ENCODE data around the gene HELLS. TPM values are rescaled to one million over a fixed set of nuclear protein-coding genes. Genes with fewer than 3 reads are reported as not detected.
"Not testable (repeated sequence)": the region's sequence is repeated elsewhere in the genome, so short reads cannot be mapped to it uniquely, and the experiment has no call there.

Gene HELLS
- total RNA-seq, 5 donors from 2014 or later (not counting 1 experiment from before 2014, with no cell fraction given), result 8.3 to 21.4 (median 13.0) TPM

DNA sequence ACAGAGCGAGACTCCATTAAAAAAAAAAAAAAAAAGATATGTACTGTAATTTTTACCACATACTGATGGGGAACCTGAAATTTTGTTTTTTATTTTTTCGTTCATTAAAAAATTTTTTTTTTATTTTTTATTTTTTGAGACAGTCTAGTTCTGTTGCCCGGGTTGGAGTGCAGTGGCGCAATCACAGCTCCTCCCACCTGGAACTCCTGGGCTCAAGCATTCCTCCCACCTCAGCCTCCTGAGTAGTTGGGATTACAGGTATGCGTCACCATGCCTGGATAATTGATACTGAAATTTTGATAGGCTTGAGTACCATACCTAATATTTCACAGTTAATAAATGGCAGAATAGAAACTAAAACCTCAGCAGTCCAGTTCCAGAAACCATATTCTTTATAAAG, 20.9 kb upstream of the HELLS start:
- Mint-ChIP-seq H3K27me3 (peaks cover 10 to 11% of the 10 kb centered on the region in 2 donors), H3K4me3 (no peak overlapping the region), H3K9me3 (no peaks in the 10 kb centered on the region), H3K27ac (no peak overlapping the region), H3K36me3 (no peaks in the 10 kb centered on the region), H3K4me1 (no peaks in the 10 kb centered on the region)
- Histone ChIP-seq H3K4me3 (ENCODE audit: control insufficient read depth in 1 of 2, extremely low read depth in 1 of 2, low read length in 1 of 2) (no peak overlapping the region), H3K4me1 (ENCODE audit: control insufficient read depth in 1 of 2, extremely low read depth in 1 of 2, insufficient read depth in 2 of 2, low read length in 2 of 2) (no peaks in the 10 kb centered on the region), H3K27ac (ENCODE audit: low read length) (no peak overlapping the region), H3K9me3 (no peaks in the 10 kb centered on the region), H3K27me3 (replicated peaks in 1 of 2; ENCODE audit: control insufficient read depth in 2 of 2, extremely low read depth in 1 of 2, insufficient read depth in 2 of 2, low read length in 1 of 2) (peaks cover 0 to 7% of the 10 kb centered on the region in 2 experiments), H3K36me3 (ENCODE audit: control insufficient read depth in 2 of 2, extremely low read depth in 1 of 2, insufficient read depth in 1 of 2, low read length in 1 of 2) (no peaks in the 10 kb centered on the region)
- ChIA-PET CTCF (no interaction called here), POLR2A (interaction anchor here in 1 of 2 donors (0.7 kb wide), 1 partner anchor 854 kb away, joined by 6 read pairs; no protein-coding TSS in a partner anchor)
- WGBS (ENCODE audit: insufficient coverage), result no CpG with 5 or more reads among the region's 5 CpGs
- ATAC-seq (replicated peaks in 1 of 4) (no peak), DNase-seq (no peak)

- POLR2A ChIA-PET; H3K4me1 ChIP-seq (ENCODE audit: control insufficient read depth in 1 of 2, extremely low read depth in 1 of 2, insufficient read depth in 2 of 2, low read length in 2 of 2); H3K4me3 Mint-ChIP-seq; H3K4me1 Mint-ChIP-seq; H3K4me3 ChIP-seq (ENCODE audit: control insufficient read depth in 1 of 2, extremely low read depth in 1 of 2, low read length in 1 of 2); ATAC-seq (replicated peaks in 1 of 4); H3K9me3 Mint-ChIP-seq; DNase-seq; H3K27me3 ChIP-seq (replicated peaks in 1 of 2; ENCODE audit: control insufficient read depth in 2 of 2, extremely low read depth in 1 of 2, insufficient read depth in 2 of 2, low read length in 1 of 2); H3K9me3 ChIP-seq; CTCF ChIA-PET; H3K36me3 ChIP-seq (ENCODE audit: control insufficient read depth in 2 of 2, extremely low read depth in 1 of 2, insufficient read depth in 1 of 2, low read length in 1 of 2); H3K36me3 Mint-ChIP-seq; H3K27ac Mint-ChIP-seq; H3K27ac ChIP-seq (ENCODE audit: low read length): not testable (repeated sequence)
- peaks cover 4 to 17% of the 10 kb centered on the region in 2 donors for H3K27me3 Mint-ChIP-seq
Measured at GRCh38 chr10:94531550-94531949, 14.0 kb upstream of the HELLS start.

DNA sequence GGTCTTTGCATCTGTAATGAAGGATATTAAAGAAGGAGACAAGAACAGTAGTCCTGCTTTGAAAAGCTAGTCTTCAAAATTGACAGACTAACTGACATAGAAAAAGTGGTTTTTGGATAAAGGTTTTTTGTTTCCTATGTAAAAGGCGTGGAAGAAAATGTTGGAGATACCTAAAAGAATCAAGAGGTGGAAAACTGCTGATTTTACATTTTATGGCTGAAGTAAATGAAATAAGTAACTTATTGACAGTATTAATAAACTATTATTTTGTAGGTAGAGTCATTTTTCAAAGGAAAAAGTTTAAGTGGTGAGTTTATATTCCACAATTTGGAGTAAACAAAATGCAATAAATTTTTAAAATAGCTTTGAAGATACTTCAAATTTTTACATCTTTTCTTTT, 12.6 kb upstream of the HELLS start:
- Mint-ChIP-seq H3K4me1 (no peaks in the 10 kb centered on the region), H3K27me3 (peaks cover 4 to 17% of the 10 kb centered on the region in 2 donors), H3K9me3 (no peaks in the 10 kb centered on the region), H3K27ac (no peak overlapping the region), H3K36me3 (no peaks in the 10 kb centered on the region), H3K4me3 (no peak overlapping the region)
- Histone ChIP-seq H3K36me3 (ENCODE audit: control insufficient read depth in 2 of 2, extremely low read depth in 1 of 2, insufficient read depth in 1 of 2, low read length in 1 of 2) (no peaks in the 10 kb centered on the region), H3K27me3 (replicated peaks in 1 of 2; ENCODE audit: control insufficient read depth in 2 of 2, extremely low read depth in 1 of 2, insufficient read depth in 2 of 2, low read length in 1 of 2) (peaks cover 0 to 11% of the 10 kb centered on the region in 2 experiments), H3K4me1 (ENCODE audit: control insufficient read depth in 1 of 2, extremely low read depth in 1 of 2, insufficient read depth in 2 of 2, low read length in 2 of 2) (no peaks in the 10 kb centered on the region), H3K9me3 (no peaks in the 10 kb centered on the region), H3K27ac (ENCODE audit: low read length) (no peak overlapping the region), H3K4me3 (ENCODE audit: control insufficient read depth in 1 of 2, extremely low read depth in 1 of 2, low read length in 1 of 2) (no peak overlapping the region)
- CTCF ChIA-PET, result no interaction called here
- no CpG with 5 or more reads among the region's 1 CpG for WGBS (ENCODE audit: insufficient coverage)
- ATAC-seq (replicated peaks in 1 of 4) (no peak), DNase-seq (no peak)
- POLR2A ChIA-PET, result no interaction called here

GRCh38 chr10:94542282-94542681, 3.3 kb upstream of the HELLS start:
- H3K4me1 ChIP-seq (ENCODE audit: control insufficient read depth in 1 of 2, extremely low read depth in 1 of 2, insufficient read depth in 2 of 2, low read length in 2 of 2), result peaks cover 11% of the 10 kb centered on the region in 2 experiments
- H3K36me3 Mint-ChIP-seq; ATAC-seq (replicated peaks in 1 of 4); DNase-seq; H3K27me3 ChIP-seq (replicated peaks in 1 of 2; ENCODE audit: control insufficient read depth in 2 of 2, extremely low read depth in 1 of 2, insufficient read depth in 2 of 2, low read length in 1 of 2); H3K27ac Mint-ChIP-seq; H3K4me3 ChIP-seq (ENCODE audit: control insufficient read depth in 1 of 2, extremely low read depth in 1 of 2, low read length in 1 of 2); H3K36me3 ChIP-seq (ENCODE audit: control insufficient read depth in 2 of 2, extremely low read depth in 1 of 2, insufficient read depth in 1 of 2, low read length in 1 of 2); POLR2A ChIA-PET; CTCF ChIA-PET; H3K9me3 ChIP-seq; H3K4me3 Mint-ChIP-seq; H3K27me3 Mint-ChIP-seq; H3K27ac ChIP-seq (ENCODE audit: low read length); H3K9me3 Mint-ChIP-seq: not testable (repeated sequence)
- H3K4me1 Mint-ChIP-seq, result peaks cover 21 to 24% (median 22%) of the 10 kb centered on the region in 3 donors
- 100% methylated on average over 1 of the region's 2 CpGs for WGBS (ENCODE audit: insufficient coverage)

GRCh38 chr10:94546049-94546900, 687 bp downstream of the HELLS start:
- Histone ChIP-seq H3K9me3 (no peaks in the 10 kb centered on the region), H3K36me3 (ENCODE audit: control insufficient read depth in 2 of 2, extremely low read depth in 1 of 2, insufficient read depth in 1 of 2, low read length in 1 of 2) (no peaks in the 10 kb centered on the region), H3K4me1 (ENCODE audit: control insufficient read depth in 1 of 2, extremely low read depth in 1 of 2, insufficient read depth in 2 of 2, low read length in 2 of 2) (peaks cover 11% of the 10 kb centered on the region in 2 experiments), H3K4me3 (ENCODE audit: control insufficient read depth in 1 of 2, extremely low read depth in 1 of 2, low read length in 1 of 2) (peak overlapping the region; percentile 73 to 99), H3K27ac (ENCODE audit: low read length) (no peak overlapping the region), H3K27me3 (replicated peaks in 1 of 2; ENCODE audit: control insufficient read depth in 2 of 2, extremely low read depth in 1 of 2, insufficient read depth in 2 of 2, low read length in 1 of 2) (no peaks in the 10 kb centered on the region)
- peak overlapping the region; percentile 90 to 98 (median 96) for H3K4me3 Mint-ChIP-seq
- CTCF ChIA-PET, result interaction anchor here in 1 of 2 donors (0.6 kb wide), 1 partner anchor 185 kb away, joined by 3 read pairs; no protein-coding TSS in a partner anchor
- POLR2A ChIA-PET, result interaction anchor here in 1 of 2 donors (0.6 kb wide), 2 partner anchors 10 to 1050 kb away, joined by 3 read pairs; partner anchors contain the start of gene CEP55
- DNase-seq, result peak in 4 of 35 experiments; percentile 1 to 20 (median 2)
- peaks cover 0 to 3% of the 10 kb centered on the region in 2 donors for H3K27me3 Mint-ChIP-seq
- no peak for ATAC-seq (replicated peaks in 1 of 4)
- peak overlapping the region; percentile 77 to 90 for H3K27ac Mint-ChIP-seq
- 0% methylated on average over 16 of the region's 25 CpGs for WGBS (ENCODE audit: insufficient coverage)
- no peaks in the 10 kb centered on the region for H3K9me3 Mint-ChIP-seq
- no peaks in the 10 kb centered on the region for H3K36me3 Mint-ChIP-seq
- H3K4me1 Mint-ChIP-seq, result peaks cover 22 to 26% (median 24%) of the 10 kb centered on the region in 3 donors

- ChIA-PET CTCF (interaction anchor here in 1 of 2 donors (0.6 kb wide), 1 partner anchor 21 kb away, joined by 3 read pairs; no protein-coding TSS in a partner anchor), POLR2A (no interaction called here)
- peak in 1 of 35 experiments; percentile 11 for DNase-seq
- ATAC-seq (replicated peaks in 1 of 4), result no peak
- Histone ChIP-seq H3K4me1 (ENCODE audit: control insufficient read depth in 1 of 2, extremely low read depth in 1 of 2, insufficient read depth in 2 of 2, low read length in 2 of 2) (peaks cover 11% of the 10 kb centered on the region in 2 experiments), H3K4me3 (ENCODE audit: control insufficient read depth in 1 of 2, extremely low read depth in 1 of 2, low read length in 1 of 2) (no peak overlapping the region), H3K27ac (ENCODE audit: low read length) (no peak overlapping the region), H3K36me3 (ENCODE audit: control insufficient read depth in 2 of 2, extremely low read depth in 1 of 2, insufficient read depth in 1 of 2, low read length in 1 of 2) (no peaks in the 10 kb centered on the region), H3K27me3 (replicated peaks in 1 of 2; ENCODE audit: control insufficient read depth in 2 of 2, extremely low read depth in 1 of 2, insufficient read depth in 2 of 2, low read length in 1 of 2) (no peaks in the 10 kb centered on the region), H3K9me3 (no peaks in the 10 kb centered on the region)
- peaks cover 0 to 3% of the 10 kb centered on the region in 2 donors for H3K27me3 Mint-ChIP-seq
- no CpG with 5 or more reads among the region's 1 CpG for WGBS (ENCODE audit: insufficient coverage)
- H3K4me1 Mint-ChIP-seq, result peaks cover 22 to 26% (median 24%) of the 10 kb centered on the region in 3 donors
- peak overlapping the region in 1 of 2 donors; percentile 34 for H3K27ac Mint-ChIP-seq
- H3K9me3 Mint-ChIP-seq, result no peaks in the 10 kb centered on the region
- peak overlapping the region; percentile 90 to 98 (median 96) for H3K4me3 Mint-ChIP-seq
- no peaks in the 10 kb centered on the region for H3K36me3 Mint-ChIP-seq
Measured at GRCh38 chr10:94546901-94547185, 1.3 kb downstream of the HELLS start.
